Measurements from ENCODE around the gene PLEKHB2. TPM values are rescaled to one million over a fixed set of nuclear protein-coding genes. Genes with fewer than 3 reads are reported as not detected.

PLEKHB2 gene
- total and polyA plus RNA-seq, 4 donors: 23.4 to 93.6 (median 75.4) TPM

- H3K27ac ChIP-seq (ENCODE audit: low read depth in 1 of 2, low read length in 1 of 2): no peak overlapping the region
- WGBS, 2 donors: 94 to 95% methylated on average over 7 of the region's 7 CpGs
- H3K9me3 ChIP-seq (ENCODE audit: control insufficient read depth in 4 of 4, insufficient read depth in 3 of 4, low read length in 3 of 4): no peaks in the 10 kb centered on the region
- no peak overlapping the region for H3K9ac ChIP-seq (ENCODE audit: insufficient read depth in 1 of 2, low read length in 2 of 2)
- DNase-seq (no peak), ATAC-seq (ENCODE audit: insufficient read depth, low FRiP score) (no peak)
- peaks cover 0 to 5% (median 0%) of the 10 kb centered on the region in 5 donors for H3K4me1 ChIP-seq (ENCODE audit: control insufficient read depth in 5 of 5, insufficient read depth in 5 of 5, low read length in 5 of 5)
- TF ChIP-seq, protein P1, sequence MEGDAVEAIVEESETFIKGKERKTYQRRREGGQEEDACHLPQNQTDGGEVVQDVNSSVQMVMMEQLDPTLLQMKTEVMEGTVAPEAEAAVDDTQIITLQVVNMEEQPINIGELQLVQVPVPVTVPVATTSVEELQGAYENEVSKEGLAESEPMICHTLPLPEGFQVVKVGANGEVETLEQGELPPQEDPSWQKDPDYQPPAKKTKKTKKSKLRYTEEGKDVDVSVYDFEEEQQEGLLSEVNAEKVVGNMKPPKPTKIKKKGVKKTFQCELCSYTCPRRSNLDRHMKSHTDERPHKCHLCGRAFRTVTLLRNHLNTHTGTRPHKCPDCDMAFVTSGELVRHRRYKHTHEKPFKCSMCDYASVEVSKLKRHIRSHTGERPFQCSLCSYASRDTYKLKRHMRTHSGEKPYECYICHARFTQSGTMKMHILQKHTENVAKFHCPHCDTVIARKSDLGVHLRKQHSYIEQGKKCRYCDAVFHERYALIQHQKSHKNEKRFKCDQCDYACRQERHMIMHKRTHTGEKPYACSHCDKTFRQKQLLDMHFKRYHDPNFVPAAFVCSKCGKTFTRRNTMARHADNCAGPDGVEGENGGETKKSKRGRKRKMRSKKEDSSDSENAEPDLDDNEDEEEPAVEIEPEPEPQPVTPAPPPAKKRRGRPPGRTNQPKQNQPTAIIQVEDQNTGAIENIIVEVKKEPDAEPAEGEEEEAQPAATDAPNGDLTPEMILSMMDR (IDR thresholded peaks at IDR 0.05; ENCODE audit: control extremely low read depth, extremely low read depth): no peak
- no peaks in the 10 kb centered on the region for H3K27me3 ChIP-seq (ENCODE audit: control insufficient read depth in 3 of 3, insufficient read depth in 3 of 3, low read length in 2 of 3)
- H3K36me3 ChIP-seq (ENCODE audit: control insufficient read depth in 4 of 4, insufficient read depth in 4 of 4, low read length in 4 of 4): peaks cover 19 to 26% (median 23%) of the 10 kb centered on the region in 4 donors
- H3K4me3 ChIP-seq: no peak overlapping the region
Measured at GRCh38 chr2:131125195-131125757, 20.1 kb downstream of the PLEKHB2 start.

DNA sequence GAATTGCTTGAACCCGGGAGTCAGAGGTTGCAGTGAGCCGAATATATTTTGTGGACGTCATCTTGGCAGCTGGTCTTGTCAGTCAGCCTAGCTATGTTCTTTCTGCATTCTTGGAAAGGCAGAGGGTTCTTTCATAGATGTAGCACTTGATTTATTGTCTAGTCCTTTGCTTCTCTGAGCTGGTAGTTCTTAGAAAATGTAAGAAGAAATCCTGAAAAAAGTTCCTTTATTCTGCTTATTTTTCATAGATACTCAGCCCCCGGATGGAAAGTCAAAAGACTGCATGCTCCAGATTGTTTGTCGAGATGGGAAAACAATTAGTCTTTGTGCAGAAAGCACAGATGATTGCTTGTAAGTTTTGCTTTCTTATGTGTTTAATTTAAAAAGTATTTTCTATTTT lies 21.3 kb downstream of the PLEKHB2 start:
- H3K27ac ChIP-seq (ENCODE audit: low read depth in 1 of 2, low read length in 1 of 2): no peak overlapping the region
- H3K4me3 ChIP-seq: no peak overlapping the region
- no peak for DNase-seq
- no peak for ATAC-seq (ENCODE audit: insufficient read depth, low FRiP score)
- H3K9ac ChIP-seq (ENCODE audit: insufficient read depth in 1 of 2, low read length in 2 of 2): no peak overlapping the region
- no peaks in the 10 kb centered on the region for H3K27me3 ChIP-seq (ENCODE audit: control insufficient read depth in 3 of 3, insufficient read depth in 3 of 3, low read length in 2 of 3)
- WGBS, 2 donors: 90 to 95% methylated on average over 5 of the region's 5 CpGs
- H3K36me3 ChIP-seq (ENCODE audit: control insufficient read depth in 4 of 4, insufficient read depth in 4 of 4, low read length in 4 of 4): peaks cover 25 to 28% (median 26%) of the 10 kb centered on the region in 4 donors
- H3K9me3 ChIP-seq (ENCODE audit: control insufficient read depth in 4 of 4, insufficient read depth in 3 of 4, low read length in 3 of 4): no peaks in the 10 kb centered on the region
- TF ChIP-seq, protein P1 (IDR thresholded peaks at IDR 0.05; ENCODE audit: control extremely low read depth, extremely low read depth): no peak
- peaks cover 0 to 2% (median 0%) of the 10 kb centered on the region in 5 donors for H3K4me1 ChIP-seq (ENCODE audit: control insufficient read depth in 5 of 5, insufficient read depth in 5 of 5, low read length in 5 of 5)

GRCh38 chr2:131127076-131127475 lies 21.9 kb downstream of the PLEKHB2 start:
- no peak overlapping the region for H3K4me3 ChIP-seq
- no peak for DNase-seq
- peaks cover 25 to 30% (median 26%) of the 10 kb centered on the region in 4 donors for H3K36me3 ChIP-seq (ENCODE audit: control insufficient read depth in 4 of 4, insufficient read depth in 4 of 4, low read length in 4 of 4)
- no peaks in the 10 kb centered on the region for H3K27me3 ChIP-seq (ENCODE audit: control insufficient read depth in 3 of 3, insufficient read depth in 3 of 3, low read length in 2 of 3)
- no peak for ATAC-seq (ENCODE audit: insufficient read depth, low FRiP score)
- WGBS, 2 donors: 97 to 100% methylated on average over 3 of the region's 3 CpGs
- H3K27ac ChIP-seq (ENCODE audit: low read depth in 1 of 2, low read length in 1 of 2): no peak overlapping the region
- no peaks in the 10 kb centered on the region for H3K9me3 ChIP-seq (ENCODE audit: control insufficient read depth in 4 of 4, insufficient read depth in 3 of 4, low read length in 3 of 4)
- H3K9ac ChIP-seq (ENCODE audit: insufficient read depth in 1 of 2, low read length in 2 of 2): no peak overlapping the region
- peaks cover 0 to 2% (median 0%) of the 10 kb centered on the region in 5 donors for H3K4me1 ChIP-seq (ENCODE audit: control insufficient read depth in 5 of 5, insufficient read depth in 5 of 5, low read length in 5 of 5)
- TF ChIP-seq, protein P1 (IDR thresholded peaks at IDR 0.05; ENCODE audit: control extremely low read depth, extremely low read depth): no peak

GRCh38 chr2:131127981-131128380 lies 22.8 kb downstream of the PLEKHB2 start:
- 91 to 95% methylated on average over 3 of the region's 3 CpGs for WGBS, 2 donors
- no peak for DNase-seq
- no peaks in the 10 kb centered on the region for H3K9me3 ChIP-seq (ENCODE audit: control insufficient read depth in 4 of 4, insufficient read depth in 3 of 4, low read length in 3 of 4)
- TF ChIP-seq, protein P1 (IDR thresholded peaks at IDR 0.05; ENCODE audit: control extremely low read depth, extremely low read depth): no peak
- H3K36me3 ChIP-seq (ENCODE audit: control insufficient read depth in 4 of 4, insufficient read depth in 4 of 4, low read length in 4 of 4): peaks cover 21 to 32% (median 29%) of the 10 kb centered on the region in 4 donors
- no peak for ATAC-seq (ENCODE audit: insufficient read depth, low FRiP score)
- peaks cover 0 to 6% (median 0%) of the 10 kb centered on the region in 5 donors for H3K4me1 ChIP-seq (ENCODE audit: control insufficient read depth in 5 of 5, insufficient read depth in 5 of 5, low read length in 5 of 5)
- no peak overlapping the region for H3K4me3 ChIP-seq
- H3K27me3 ChIP-seq (ENCODE audit: control insufficient read depth in 3 of 3, insufficient read depth in 3 of 3, low read length in 2 of 3): no peaks in the 10 kb centered on the region
- no peak overlapping the region for H3K9ac ChIP-seq (ENCODE audit: insufficient read depth in 1 of 2, low read length in 2 of 2)
- no peak overlapping the region for H3K27ac ChIP-seq (ENCODE audit: low read depth in 1 of 2, low read length in 1 of 2)

All from lung (tissue), 12 donors.